ENCODE data around the gene PGS1.

The PGS1 gene

GRCh38 chr17:78394209-78394608 lies 15.8 kb downstream of the PGS1 start:
- peaks cover 0 to 6% of the 10 kb centered on the region in 2 donors for H3K4me1 ChIP-seq (ENCODE audit: control insufficient read depth in 1 of 2, insufficient read depth in 2 of 2, low read length in 2 of 2)
- H3K27ac ChIP-seq (ENCODE audit: low read length), result no peak overlapping the region
- H3K36me3 ChIP-seq (ENCODE audit: control insufficient read depth in 1 of 2, insufficient read depth in 2 of 2, low read length in 2 of 2), result peaks cover 22 to 26% of the 10 kb centered on the region in 2 donors

DNA sequence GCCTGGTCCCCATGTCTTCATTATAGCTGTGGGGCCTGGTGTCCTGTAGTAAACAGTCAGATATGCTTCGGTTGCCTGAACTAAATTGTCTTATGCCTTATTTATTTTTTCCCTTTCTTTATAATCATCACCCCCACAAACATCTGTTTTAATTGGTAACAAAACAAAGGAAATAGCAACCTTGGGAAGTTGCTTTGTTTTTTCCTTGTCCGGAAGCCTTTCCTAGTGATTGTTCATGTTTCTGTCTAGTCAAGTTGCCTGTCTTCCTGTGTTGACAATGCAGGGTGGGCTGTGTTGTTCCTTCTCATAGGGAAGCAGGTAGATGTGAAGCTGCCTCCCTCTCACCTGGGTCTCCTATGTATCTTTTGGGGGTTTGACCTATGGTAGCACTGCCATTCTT lies 16.7 kb downstream of the PGS1 start:
- H3K36me3 ChIP-seq (ENCODE audit: control insufficient read depth in 1 of 2, insufficient read depth in 2 of 2, low read length in 2 of 2), result peaks cover 31 to 35% of the 10 kb centered on the region in 2 donors
- peaks cover 0 to 4% of the 10 kb centered on the region in 2 donors for H3K4me1 ChIP-seq (ENCODE audit: control insufficient read depth in 1 of 2, insufficient read depth in 2 of 2, low read length in 2 of 2)
- no peaks in the 10 kb centered on the region for H3K27me3 ChIP-seq (ENCODE audit: low read depth, low read length)
- H3K27ac ChIP-seq (ENCODE audit: low read length), result no peak overlapping the region
- no peaks in the 10 kb centered on the region for H3K9me3 ChIP-seq (ENCODE audit: control insufficient read depth in 1 of 2, low read length in 2 of 2)
- no peak overlapping the region for H3K4me3 ChIP-seq (ENCODE audit: low read depth in 1 of 2, low read length in 2 of 2)

More at GRCh38 chr17:78394209-78394608, 15.8 kb downstream of the PGS1 start:
- no peaks in the 10 kb centered on the region for H3K9me3 ChIP-seq (ENCODE audit: control insufficient read depth in 1 of 2, low read length in 2 of 2)
- no peak overlapping the region for H3K4me3 ChIP-seq (ENCODE audit: low read depth in 1 of 2, low read length in 2 of 2)
- H3K27me3 ChIP-seq (ENCODE audit: low read depth, low read length), result no peaks in the 10 kb centered on the region

DNA sequence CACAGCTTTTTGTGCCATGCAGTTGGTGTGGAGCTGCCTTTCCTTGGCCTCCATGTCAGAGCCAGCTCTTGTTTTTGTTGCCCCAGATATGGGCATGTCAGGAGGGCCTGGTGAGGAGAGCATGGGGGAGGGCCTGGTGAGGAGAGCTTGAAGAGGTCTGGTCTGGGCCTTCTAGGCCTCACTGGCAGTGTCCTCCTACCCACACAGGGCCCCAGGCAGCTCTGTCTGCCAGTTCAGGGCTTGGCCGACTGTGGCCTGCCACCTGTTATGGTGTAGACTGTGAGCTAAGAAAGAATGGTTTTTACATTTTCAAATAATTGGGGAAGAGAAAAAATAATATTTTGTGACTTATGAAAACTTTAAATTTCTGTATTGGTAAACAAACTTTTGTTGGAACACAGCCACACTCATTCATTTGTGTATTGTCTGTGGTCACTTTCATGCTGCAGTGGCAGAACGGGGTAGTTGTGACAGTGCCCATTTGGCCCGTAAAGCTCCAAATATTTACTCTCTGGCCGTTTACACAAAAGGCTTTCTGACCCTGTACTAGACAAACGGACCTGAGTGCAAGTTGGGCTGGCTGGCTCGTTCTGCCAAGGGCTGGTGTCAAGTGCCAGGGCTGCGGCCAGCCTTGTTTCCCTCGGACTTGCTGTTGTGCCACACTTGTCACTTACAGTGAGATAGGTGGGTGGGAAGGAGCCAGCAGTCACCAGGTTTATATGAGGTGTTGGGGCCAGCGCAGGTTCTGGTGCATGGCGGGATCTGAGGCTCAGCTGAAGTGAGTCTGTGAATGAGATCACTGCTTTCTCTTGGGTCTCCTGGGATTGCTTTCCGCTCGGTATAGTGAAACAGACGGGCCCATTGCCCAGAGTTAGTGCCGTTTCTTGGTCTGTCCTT lies 18.2 kb downstream of the PGS1 start:
- Histone ChIP-seq H3K36me3 (ENCODE audit: control insufficient read depth in 1 of 2, insufficient read depth in 2 of 2, low read length in 2 of 2) (peaks cover 46 to 50% of the 10 kb centered on the region in 2 donors), H3K27me3 (ENCODE audit: low read depth, low read length) (no peaks in the 10 kb centered on the region), H3K4me3 (ENCODE audit: low read depth in 1 of 2, low read length in 2 of 2) (no peak overlapping the region), H3K4me1 (ENCODE audit: control insufficient read depth in 1 of 2, insufficient read depth in 2 of 2, low read length in 2 of 2) (no peaks in the 10 kb centered on the region), H3K9me3 (ENCODE audit: control insufficient read depth in 1 of 2, low read length in 2 of 2) (no peaks in the 10 kb centered on the region), H3K27ac (ENCODE audit: low read length) (no peak overlapping the region)

DNA sequence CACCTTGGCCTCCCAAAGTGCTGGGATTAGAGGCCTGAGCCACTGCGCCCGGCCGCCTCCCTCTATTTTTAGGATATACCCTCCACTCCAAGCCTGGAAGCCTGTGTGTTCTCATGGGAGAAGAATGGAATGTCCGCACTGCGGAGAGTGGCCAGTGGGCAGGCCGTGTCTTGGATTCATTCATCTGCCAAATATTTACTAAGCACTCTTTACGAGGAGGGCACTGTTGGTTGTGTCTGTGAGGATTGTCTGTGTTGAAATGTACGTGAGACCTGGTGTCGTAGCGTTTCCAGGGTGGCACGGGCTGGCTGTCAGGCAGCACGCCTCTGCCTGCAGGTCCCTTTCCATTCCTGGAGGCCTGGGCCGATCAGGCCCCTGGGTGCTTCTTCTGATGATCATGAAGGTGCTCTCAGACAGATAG lies 19.2 kb downstream of the PGS1 start:
- Histone ChIP-seq H3K36me3 (ENCODE audit: control insufficient read depth in 1 of 2, insufficient read depth in 2 of 2, low read length in 2 of 2) (peaks cover 49 to 55% of the 10 kb centered on the region in 2 donors), H3K27me3 (ENCODE audit: low read depth, low read length) (no peaks in the 10 kb centered on the region), H3K27ac (ENCODE audit: low read length) (no peak overlapping the region), H3K4me1 (ENCODE audit: control insufficient read depth in 1 of 2, insufficient read depth in 2 of 2, low read length in 2 of 2) (no peaks in the 10 kb centered on the region), H3K4me3 (ENCODE audit: low read depth in 1 of 2, low read length in 2 of 2) (no peak overlapping the region), H3K9me3 (ENCODE audit: control insufficient read depth in 1 of 2, low read length in 2 of 2) (no peaks in the 10 kb centered on the region)

DNA sequence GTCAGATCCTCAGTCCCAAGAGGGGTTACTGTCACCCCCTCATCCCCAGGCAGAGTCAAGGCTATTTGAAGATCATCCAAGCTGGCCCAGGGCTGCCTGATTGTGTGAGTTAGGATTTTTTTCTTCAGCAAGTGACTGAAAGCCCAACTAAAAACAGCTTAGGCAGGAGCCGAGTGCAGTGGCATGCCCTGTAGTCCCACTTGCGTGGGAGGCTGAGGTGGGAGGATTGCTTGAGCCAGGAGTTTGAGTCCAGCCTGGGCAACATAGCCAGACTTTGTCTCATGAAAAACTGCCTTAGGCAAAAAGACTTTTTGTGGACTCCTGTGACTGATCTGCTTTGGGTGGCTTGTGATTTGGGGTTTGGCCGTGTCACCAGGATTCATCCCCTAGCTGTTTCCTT lies 19.9 kb downstream of the PGS1 start:
- H3K36me3 ChIP-seq (ENCODE audit: control insufficient read depth in 1 of 2, insufficient read depth in 2 of 2, low read length in 2 of 2), result peaks cover 53 to 59% of the 10 kb centered on the region in 2 donors
- H3K27me3 ChIP-seq (ENCODE audit: low read depth, low read length), result no peaks in the 10 kb centered on the region
- H3K4me3 ChIP-seq (ENCODE audit: low read depth in 1 of 2, low read length in 2 of 2), result no peak overlapping the region
- H3K4me1 ChIP-seq (ENCODE audit: control insufficient read depth in 1 of 2, insufficient read depth in 2 of 2, low read length in 2 of 2), result no peaks in the 10 kb centered on the region
- H3K9me3 ChIP-seq (ENCODE audit: control insufficient read depth in 1 of 2, low read length in 2 of 2), result no peaks in the 10 kb centered on the region
- no peak overlapping the region for H3K27ac ChIP-seq (ENCODE audit: low read length)

DNA sequence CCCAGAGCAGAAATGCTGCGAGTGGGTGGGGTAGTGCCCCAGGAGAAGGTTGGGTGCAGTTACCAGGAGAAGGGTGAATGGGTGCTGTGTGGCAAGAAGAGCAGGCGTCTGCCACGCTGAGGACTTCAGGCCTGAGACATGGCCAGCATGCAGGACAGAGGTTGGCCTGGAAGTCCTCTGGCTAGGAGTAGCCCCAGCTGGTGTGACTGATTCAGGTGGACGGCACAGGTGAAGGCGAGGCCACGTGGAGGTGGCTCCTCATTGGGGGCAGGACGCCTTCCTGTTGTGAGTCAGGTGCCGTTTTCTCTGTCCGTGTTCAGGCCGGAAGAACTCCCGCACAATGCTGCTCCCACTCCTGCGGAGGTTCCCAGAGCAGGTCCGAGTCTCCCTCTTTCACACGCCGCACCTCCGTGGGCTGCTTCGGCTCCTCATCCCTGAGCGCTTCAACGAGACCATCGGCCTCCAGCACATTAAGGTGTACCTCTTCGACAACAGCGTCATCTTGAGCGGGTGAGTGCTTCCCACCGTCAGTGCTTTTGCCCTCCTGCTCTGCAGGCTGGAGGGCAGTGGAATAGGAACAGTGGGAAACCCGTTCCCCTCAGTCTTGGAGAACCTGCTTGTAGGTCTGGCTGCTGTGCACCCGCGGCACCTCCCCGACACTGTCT lies 20.7 kb downstream of the PGS1 start:
- Histone ChIP-seq H3K4me3 (ENCODE audit: low read depth in 1 of 2, low read length in 2 of 2) (no peak overlapping the region), H3K4me1 (ENCODE audit: control insufficient read depth in 1 of 2, insufficient read depth in 2 of 2, low read length in 2 of 2) (no peaks in the 10 kb centered on the region), H3K36me3 (ENCODE audit: control insufficient read depth in 1 of 2, insufficient read depth in 2 of 2, low read length in 2 of 2) (peaks cover 55 to 65% of the 10 kb centered on the region in 2 donors), H3K27me3 (ENCODE audit: low read depth, low read length) (no peaks in the 10 kb centered on the region), H3K9me3 (ENCODE audit: control insufficient read depth in 1 of 2, low read length in 2 of 2) (no peaks in the 10 kb centered on the region), H3K27ac (ENCODE audit: low read length) (no peak overlapping the region)

DNA sequence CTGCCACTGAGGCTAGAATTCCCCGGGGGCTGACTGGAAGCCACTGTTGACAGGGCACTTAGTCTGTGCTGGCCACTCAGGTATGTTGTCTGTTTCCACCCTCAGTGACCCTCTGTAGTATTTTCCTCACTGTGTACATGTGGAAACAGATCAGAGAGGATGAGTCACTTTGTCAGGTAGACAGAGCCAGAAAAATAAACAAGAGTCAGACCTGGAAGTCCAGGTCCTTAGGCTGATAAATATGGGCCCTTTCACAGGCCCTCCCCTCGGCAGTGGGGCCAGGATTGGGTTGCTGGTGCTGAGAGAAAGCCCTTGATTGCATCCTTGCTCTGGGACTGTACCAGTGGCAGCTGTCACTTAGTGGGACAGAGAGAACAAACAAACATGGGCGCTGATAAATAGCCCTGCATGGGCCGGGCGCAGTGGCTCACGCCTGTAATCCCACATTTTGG lies 21.3 kb downstream of the PGS1 start:
- no peak overlapping the region for H3K27ac ChIP-seq (ENCODE audit: low read length)
- H3K4me3 ChIP-seq (ENCODE audit: low read depth in 1 of 2, low read length in 2 of 2), result no peak overlapping the region
- no peaks in the 10 kb centered on the region for H3K4me1 ChIP-seq (ENCODE audit: control insufficient read depth in 1 of 2, insufficient read depth in 2 of 2, low read length in 2 of 2)
- H3K27me3 ChIP-seq (ENCODE audit: low read depth, low read length), result no peaks in the 10 kb centered on the region
- H3K9me3 ChIP-seq (ENCODE audit: control insufficient read depth in 1 of 2, low read length in 2 of 2), result no peaks in the 10 kb centered on the region
- H3K36me3 ChIP-seq (ENCODE audit: control insufficient read depth in 1 of 2, insufficient read depth in 2 of 2, low read length in 2 of 2), result peaks cover 60 to 71% of the 10 kb centered on the region in 2 donors

GRCh38 chr17:78400581-78401240 lies 22.3 kb downstream of the PGS1 start:
- Histone ChIP-seq H3K4me3 (ENCODE audit: low read depth in 1 of 2, low read length in 2 of 2) (no peak overlapping the region), H3K27me3 (ENCODE audit: low read depth, low read length) (no peaks in the 10 kb centered on the region), H3K4me1 (ENCODE audit: control insufficient read depth in 1 of 2, insufficient read depth in 2 of 2, low read length in 2 of 2) (no peaks in the 10 kb centered on the region), H3K9me3 (ENCODE audit: control insufficient read depth in 1 of 2, low read length in 2 of 2) (no peaks in the 10 kb centered on the region), H3K27ac (ENCODE audit: low read length) (no peak overlapping the region), H3K36me3 (ENCODE audit: control insufficient read depth in 1 of 2, insufficient read depth in 2 of 2, low read length in 2 of 2) (peaks cover 62 to 72% of the 10 kb centered on the region in 2 donors)

DNA sequence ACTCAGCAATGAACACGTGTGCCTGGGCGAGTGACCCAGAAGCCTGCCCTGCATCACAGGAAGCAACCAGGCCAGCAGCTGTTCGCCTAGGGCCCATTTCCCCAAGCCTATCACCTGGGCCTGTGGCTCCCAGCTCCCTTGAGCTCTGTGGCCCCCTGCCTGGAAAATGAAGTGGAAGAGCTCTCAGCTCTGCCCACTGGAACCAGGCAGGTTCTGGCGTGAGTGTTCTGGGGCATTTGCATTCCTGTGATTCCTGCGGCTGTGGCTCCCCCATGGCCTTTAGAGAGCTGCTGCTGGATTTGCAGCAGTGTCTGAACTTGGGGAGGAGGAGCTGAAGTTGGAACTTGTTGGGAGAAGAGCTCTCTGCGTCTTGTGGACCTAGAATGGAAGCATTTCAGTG lies 22.8 kb downstream of the PGS1 start:
- Histone ChIP-seq H3K4me1 (ENCODE audit: control insufficient read depth in 1 of 2, insufficient read depth in 2 of 2, low read length in 2 of 2) (no peaks in the 10 kb centered on the region), H3K4me3 (ENCODE audit: low read depth in 1 of 2, low read length in 2 of 2) (no peak overlapping the region), H3K27me3 (ENCODE audit: low read depth, low read length) (no peaks in the 10 kb centered on the region), H3K36me3 (ENCODE audit: control insufficient read depth in 1 of 2, insufficient read depth in 2 of 2, low read length in 2 of 2) (peaks cover 64 to 72% of the 10 kb centered on the region in 2 donors), H3K9me3 (ENCODE audit: control insufficient read depth in 1 of 2, low read length in 2 of 2) (no peaks in the 10 kb centered on the region), H3K27ac (ENCODE audit: low read length) (no peak overlapping the region)

DNA sequence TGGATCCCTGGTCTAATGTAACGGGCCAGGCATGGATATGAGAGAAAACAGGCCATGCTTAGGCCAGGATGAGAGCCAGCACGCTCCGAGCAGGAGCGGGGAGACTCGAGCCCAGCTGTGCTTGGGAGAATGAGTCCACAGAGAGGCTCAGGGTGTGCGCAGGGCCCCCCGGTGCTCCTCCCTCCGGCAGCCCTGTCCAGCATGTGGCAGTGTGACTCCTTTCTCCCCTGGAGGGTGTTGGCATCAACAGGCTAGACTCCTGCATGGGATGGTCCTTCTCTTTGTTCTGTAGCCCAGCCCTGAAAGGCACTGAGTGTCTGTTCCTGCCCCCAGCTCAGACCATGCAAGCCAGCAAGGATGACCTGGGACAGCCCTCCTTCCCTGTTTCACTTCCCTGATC lies 23.4 kb downstream of the PGS1 start:
- H3K27me3 ChIP-seq (ENCODE audit: low read depth, low read length), result no peaks in the 10 kb centered on the region
- H3K36me3 ChIP-seq (ENCODE audit: control insufficient read depth in 1 of 2, insufficient read depth in 2 of 2, low read length in 2 of 2), result peaks cover 66 to 70% of the 10 kb centered on the region in 2 donors
- no peaks in the 10 kb centered on the region for H3K4me1 ChIP-seq (ENCODE audit: control insufficient read depth in 1 of 2, insufficient read depth in 2 of 2, low read length in 2 of 2)
- H3K27ac ChIP-seq (ENCODE audit: low read length), result no peak overlapping the region
- H3K9me3 ChIP-seq (ENCODE audit: control insufficient read depth in 1 of 2, low read length in 2 of 2), result no peaks in the 10 kb centered on the region
- no peak overlapping the region for H3K4me3 ChIP-seq (ENCODE audit: low read depth in 1 of 2, low read length in 2 of 2)

- Histone ChIP-seq H3K9me3 (ENCODE audit: control insufficient read depth in 1 of 2, low read length in 2 of 2) (no peaks in the 10 kb centered on the region), H3K27me3 (ENCODE audit: low read depth, low read length) (no peaks in the 10 kb centered on the region), H3K27ac (ENCODE audit: low read length) (no peak overlapping the region), H3K4me1 (ENCODE audit: control insufficient read depth in 1 of 2, insufficient read depth in 2 of 2, low read length in 2 of 2) (no peaks in the 10 kb centered on the region), H3K4me3 (ENCODE audit: low read depth in 1 of 2, low read length in 2 of 2) (no peak overlapping the region), H3K36me3 (ENCODE audit: control insufficient read depth in 1 of 2, insufficient read depth in 2 of 2, low read length in 2 of 2) (peaks cover 59 to 63% of the 10 kb centered on the region in 2 donors)
Measured at GRCh38 chr17:78403822-78404221, 25.4 kb downstream of the PGS1 start.
